ENCODE measurements around the gene CSNK1A1L.

GRCh38 chr13:37107868-37108267 is 2.4 kb upstream of the CSNK1A1L start:
- TF ChIP-seq CTCF (conservative IDR thresholded peaks at IDR 0.05 in 1 of 2, IDR thresholded peaks at IDR 0.05 in 1 of 2; ENCODE audit: low read depth in 1 of 2, low read length in 2 of 2) (no peak), EZH2 (IDR thresholded peaks at IDR 0.05; ENCODE audit: low read length, missing control alignments) (no peak)
